Stomach smooth muscle (tissue), 2 donors: ENCODE results near the gene BAIAP2L2.

ENCODE experiments used
- H3K27ac ChIP-seq: one replicate; pipeline ENCODE4 v1.7.0; 2013; ENCODE audit warnings: mild to moderate bottlenecking, low read length, inconsistent platforms
- H3K27me3 ChIP-seq, 2 donors: one replicate each; pipeline ENCODE4 v1.7.0; 2013; ENCODE audit warnings: low read length in 2 of 2; ENCODE audit not compliant: insufficient read depth in 2 of 2, control insufficient read depth in 1 of 2
- H3K36me3 ChIP-seq, 2 donors: one replicate each; pipeline ENCODE4 v1.7.0; 2013; ENCODE audit warnings: low read length in 2 of 2; ENCODE audit not compliant: control insufficient read depth in 2 of 2, insufficient read depth in 2 of 2
- H3K4me1 ChIP-seq: one replicate; pipeline ENCODE4 v1.7.0; 2013; ENCODE audit warnings: low read length; ENCODE audit not compliant: control insufficient read depth, insufficient read depth
- H3K4me3 ChIP-seq, 2 donors: one replicate each; pipeline ENCODE4 v1.7.0; 2013; ENCODE audit warnings: low read length in 2 of 2
- H3K9ac ChIP-seq, 2 donors: one replicate each; pipeline ENCODE4 v1.7.0; 2013; ENCODE audit warnings: low read length in 2 of 2, mild to moderate bottlenecking in 1 of 2
- H3K9me3 ChIP-seq, 2 donors: one replicate each; pipeline ENCODE4 v1.7.0; 2013; ENCODE audit warnings: low read length in 2 of 2; ENCODE audit not compliant: control insufficient read depth in 2 of 2
- donor health status: healthy.
- donor health status: Pancreatic carcinoma.

BAIAP2L2 gene

DNA sequence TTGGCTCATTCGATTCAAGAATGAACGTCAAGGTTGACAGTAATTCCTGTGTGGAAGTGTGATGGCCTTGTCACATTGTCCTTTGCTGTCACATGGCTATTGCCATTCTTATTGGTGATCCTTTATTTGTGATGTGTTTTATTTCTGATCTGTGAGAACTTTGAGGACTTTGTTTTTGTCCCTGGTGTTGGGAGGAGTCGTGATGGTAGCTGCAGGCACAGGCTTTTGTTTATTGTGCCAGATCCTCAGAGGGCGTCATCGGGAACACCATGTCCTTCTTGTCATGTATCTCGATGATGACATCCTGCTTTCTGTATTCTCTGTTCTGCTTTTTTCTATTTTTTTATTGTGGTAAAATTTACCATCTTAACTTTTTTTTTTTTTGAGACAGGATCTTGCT is 47.7 kb downstream of the BAIAP2L2 start:
- Histone ChIP-seq H3K27me3 (no peaks in the 10 kb centered on the region), H3K4me3 (no peak overlapping the region), H3K27ac (no peak overlapping the region), H3K4me1 (peaks cover 4% of the 10 kb centered on the region), H3K9me3 (no peaks in the 10 kb centered on the region), H3K9ac (no peak overlapping the region), H3K36me3 (peaks cover 10 to 17% of the 10 kb centered on the region in 2 donors)

- Histone ChIP-seq H3K9me3 (no peaks in the 10 kb centered on the region), H3K36me3 (peaks cover 0 to 6% of the 10 kb centered on the region in 2 donors), H3K4me1 (peaks cover 9% of the 10 kb centered on the region), H3K4me3 (peak within 1 kb of the TSS; percentile 83), H3K27me3 (peaks cover 0 to 12% of the 10 kb centered on the region in 2 donors), H3K9ac (peak within 1 kb of the TSS; percentile 77 to 81), H3K27ac (peak within 1 kb of the TSS; percentile 77)
Measured at GRCh38 chr22:38056969-38057891, 53.3 kb downstream of the BAIAP2L2 start, which contains the start of gene PICK1. Gene PICK1, plus strand, starts transcription at chr22:38057404. Its CDS starts 406 bp downstream, at chr22:38057810.

GRCh38 chr22:38051900-38052862 is 58.3 kb downstream of the BAIAP2L2 start:
- Histone ChIP-seq H3K36me3 (no peaks in the 10 kb centered on the region), H3K27ac (no peak overlapping the region), H3K4me1 (peaks cover 15% of the 10 kb centered on the region), H3K4me3 (no peak overlapping the region), H3K27me3 (peaks cover 0 to 15% of the 10 kb centered on the region in 2 donors), H3K9ac (no peak overlapping the region), H3K9me3 (no peaks in the 10 kb centered on the region)

DNA sequence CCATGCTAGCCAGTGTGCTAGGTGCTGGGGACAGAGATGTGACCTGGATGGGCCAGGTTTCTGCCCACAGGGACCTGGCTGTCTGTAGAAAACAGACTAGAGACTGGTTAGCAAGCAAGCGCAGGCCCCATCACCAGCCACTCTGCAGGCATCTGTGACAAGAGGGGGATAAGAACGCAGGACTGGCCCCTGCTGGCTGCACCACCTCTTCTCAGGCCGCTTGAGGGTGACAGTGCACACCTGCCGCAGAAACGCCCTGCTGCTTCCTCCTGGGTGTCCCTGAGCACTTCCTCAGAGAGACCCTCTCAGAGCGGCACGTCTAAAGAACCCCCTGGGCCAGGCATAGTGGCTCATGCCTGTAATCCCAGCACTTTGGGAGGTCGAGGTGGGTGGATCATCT is 59.2 kb downstream of the BAIAP2L2 start:
- H3K9me3 ChIP-seq: no peaks in the 10 kb centered on the region
- H3K4me1 ChIP-seq: peaks cover 10% of the 10 kb centered on the region
- H3K27ac ChIP-seq: no peak overlapping the region
- no peaks in the 10 kb centered on the region for H3K36me3 ChIP-seq
- H3K9ac ChIP-seq: no peak overlapping the region
- no peak overlapping the region for H3K4me3 ChIP-seq
- H3K27me3 ChIP-seq: peaks cover 0 to 15% of the 10 kb centered on the region in 2 donors

DNA sequence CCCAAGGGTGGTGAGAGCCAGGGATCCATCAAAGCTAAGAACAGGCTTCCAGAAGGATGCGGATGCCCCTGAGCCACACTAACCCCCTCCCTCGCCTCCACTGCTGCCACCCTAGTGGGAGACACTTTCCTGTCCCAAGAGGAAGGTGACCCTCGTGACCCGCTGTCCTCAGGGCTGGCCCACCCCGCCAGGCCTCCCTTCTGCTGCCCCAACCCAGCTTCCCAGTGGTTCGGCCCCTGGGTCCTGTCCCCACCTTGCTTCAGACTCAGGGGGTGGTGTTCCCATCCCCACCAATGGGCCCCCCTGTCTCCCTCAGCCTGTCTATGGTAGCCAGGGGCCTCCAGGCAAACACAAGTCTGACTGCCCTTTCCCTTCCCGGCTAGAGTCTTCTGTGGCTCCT is 59.8 kb downstream of the BAIAP2L2 start:
- H3K9ac ChIP-seq: no peak overlapping the region
- peaks cover 0 to 15% of the 10 kb centered on the region in 2 donors for H3K27me3 ChIP-seq
- H3K27ac ChIP-seq: no peak overlapping the region
- H3K4me1 ChIP-seq: peaks cover 10% of the 10 kb centered on the region
- H3K9me3 ChIP-seq: no peaks in the 10 kb centered on the region
- no peaks in the 10 kb centered on the region for H3K36me3 ChIP-seq
- no peak overlapping the region for H3K4me3 ChIP-seq

DNA sequence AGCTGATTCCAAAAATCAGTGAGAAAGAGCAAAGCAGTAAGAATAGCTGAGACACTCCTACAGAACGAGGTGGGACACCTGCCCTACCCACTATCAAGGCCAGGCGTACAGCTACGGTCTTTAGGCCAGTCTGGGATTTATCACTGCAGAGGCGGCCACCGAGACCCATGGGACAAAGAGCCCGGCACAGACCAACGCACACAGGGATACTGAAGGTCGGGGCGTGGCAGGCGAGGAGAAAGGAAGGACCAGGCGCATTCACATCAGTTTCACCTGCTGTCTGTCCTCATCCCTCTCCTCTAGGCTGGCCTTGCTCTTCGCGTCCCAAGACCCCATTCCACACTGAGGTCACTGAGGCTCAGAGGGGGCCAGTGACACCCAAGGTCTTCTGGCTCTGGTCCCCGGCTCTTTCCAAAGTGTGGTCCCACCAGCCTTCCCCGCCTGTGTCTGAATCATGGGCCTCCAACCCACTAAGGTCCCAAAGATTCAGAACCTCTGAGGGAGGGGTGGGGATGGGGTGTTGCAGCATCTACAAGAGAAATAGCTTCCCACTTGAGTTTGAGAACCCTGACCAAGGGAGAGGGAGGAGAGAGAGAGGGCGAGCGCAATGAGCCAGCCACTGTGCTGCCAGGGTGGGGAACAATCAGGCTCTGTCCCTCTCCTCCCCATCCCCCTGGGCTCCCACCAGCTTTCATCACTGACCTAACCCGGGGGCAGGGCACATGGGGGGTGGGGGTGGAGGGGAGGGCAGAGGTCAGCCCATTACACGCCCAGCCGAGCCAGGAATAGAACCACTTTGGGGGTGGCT is 60.5 kb downstream of the BAIAP2L2 start:
- peaks cover 10% of the 10 kb centered on the region for H3K4me1 ChIP-seq
- no peaks in the 10 kb centered on the region for H3K36me3 ChIP-seq
- peaks cover 0 to 15% of the 10 kb centered on the region in 2 donors for H3K27me3 ChIP-seq
- H3K4me3 ChIP-seq: no peak overlapping the region
- H3K27ac ChIP-seq: no peak overlapping the region
- H3K9me3 ChIP-seq: no peaks in the 10 kb centered on the region
- no peak overlapping the region for H3K9ac ChIP-seq

DNA sequence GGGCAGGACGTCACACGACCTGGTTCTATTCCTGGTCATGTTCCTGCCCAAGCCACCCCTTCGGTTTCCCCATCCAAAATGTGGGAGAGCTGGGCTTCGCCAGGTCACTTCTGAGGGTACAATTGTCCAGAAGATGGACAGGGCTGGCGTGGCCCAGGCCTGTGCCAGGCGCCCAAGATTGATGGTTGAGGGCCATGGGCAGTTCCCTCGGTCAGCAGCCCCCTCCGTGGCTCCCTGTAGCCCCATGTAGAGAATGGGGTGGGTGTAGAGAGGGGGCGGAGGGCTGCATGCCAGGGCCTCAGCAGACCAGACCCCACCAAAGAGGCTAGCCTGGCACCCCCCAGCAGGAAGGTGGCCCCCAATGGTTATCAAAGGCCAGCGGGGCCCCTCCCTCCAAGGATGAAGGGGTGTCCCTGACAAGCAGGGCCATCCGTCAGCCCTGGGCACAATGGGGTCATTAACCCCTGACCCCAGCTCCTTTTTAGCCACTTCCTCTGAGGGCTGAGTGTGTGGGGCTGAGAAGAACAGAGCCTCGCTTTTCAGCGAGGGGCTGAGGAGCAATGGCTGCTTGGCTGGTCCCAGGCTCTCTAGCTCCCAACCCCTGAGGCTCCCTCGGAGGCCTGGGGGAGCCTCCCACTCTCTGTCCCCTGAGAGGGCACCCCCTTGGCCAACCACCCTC is 64.3 kb downstream of the BAIAP2L2 start:
- no peaks in the 10 kb centered on the region for H3K9me3 ChIP-seq
- H3K9ac ChIP-seq: no peak overlapping the region
- H3K4me3 ChIP-seq: no peak overlapping the region
- H3K27ac ChIP-seq: no peak overlapping the region
- no peaks in the 10 kb centered on the region for H3K36me3 ChIP-seq
- H3K4me1 ChIP-seq: peaks cover 7% of the 10 kb centered on the region
- peaks cover 0 to 3% of the 10 kb centered on the region in 2 donors for H3K27me3 ChIP-seq

- H3K9ac ChIP-seq: no peak overlapping the region
Measured at GRCh38 chr22:38043151-38044039, 67.1 kb downstream of the BAIAP2L2 start.

DNA sequence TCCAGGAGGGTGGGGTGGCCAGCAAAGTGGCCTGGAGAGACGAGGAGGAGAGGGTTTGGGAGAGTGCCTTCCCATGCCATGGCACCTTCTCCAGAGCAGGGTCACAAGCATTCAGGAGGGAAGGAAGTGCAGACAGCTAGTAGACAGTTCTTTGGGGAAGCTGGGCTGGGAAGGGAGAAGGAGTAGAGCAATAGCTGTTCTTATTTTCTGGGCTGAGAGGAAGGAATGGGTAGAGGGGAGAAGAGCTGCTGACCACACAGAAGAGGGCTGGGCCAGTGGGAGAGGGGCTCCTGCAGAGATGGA is 68.0 kb downstream of the BAIAP2L2 start:
- H3K27ac ChIP-seq: no peak overlapping the region
- H3K36me3 ChIP-seq: no peaks in the 10 kb centered on the region
- H3K9me3 ChIP-seq: no peaks in the 10 kb centered on the region
- H3K27me3 ChIP-seq: peaks cover 0 to 3% of the 10 kb centered on the region in 2 donors
- peaks cover 3% of the 10 kb centered on the region for H3K4me1 ChIP-seq
- no peak overlapping the region for H3K4me3 ChIP-seq
- no peak overlapping the region for H3K9ac ChIP-seq

More at GRCh38 chr22:38043151-38044039, 67.1 kb downstream of the BAIAP2L2 start:
- Histone ChIP-seq H3K27ac (no peak overlapping the region), H3K4me1 (peaks cover 3% of the 10 kb centered on the region), H3K36me3 (no peaks in the 10 kb centered on the region), H3K4me3 (no peak overlapping the region), H3K9me3 (no peaks in the 10 kb centered on the region), H3K27me3 (peaks cover 0 to 3% of the 10 kb centered on the region in 2 donors)
